Measurements from ENCODE around the gene CNNM1. TPM values are rescaled to one million over a fixed set of nuclear protein-coding genes. Genes with fewer than 3 reads are reported as not detected.

The CNNM1 gene
- total and polyA plus RNA-seq, 2 donors (not counting 3 experiments of a cell fraction or from before 2014, with no cell fraction given), result not detected

- Histone ChIP-seq H3K4me1 (ENCODE audit: control insufficient read depth, extremely low read depth, insufficient read depth, low read length) (peaks cover 14% of the 10 kb centered on the region), H3K9ac (replicated peaks; ENCODE audit: extremely low read depth, insufficient read depth, low read length) (peak overlapping the region; percentile 67), H3K27me3 (ENCODE audit: control insufficient read depth in 2 of 2, insufficient read depth in 2 of 2, low read length in 2 of 2) (no peaks in the 10 kb centered on the region), H2AFZ (ENCODE audit: low read depth, low read length) (peak overlapping the region; percentile 84), H3K79me2 (ENCODE audit: control insufficient read depth, insufficient read depth, low read length) (peaks cover 16% of the 10 kb centered on the region), H3K4me3 (replicated peaks in 1 of 3; ENCODE audit: insufficient read depth in 1 of 3, low read depth in 1 of 3, low read length in 3 of 3) (peak overlapping the region; percentile 53 to 87 (median 74)), H3K4me2 (ENCODE audit: insufficient read depth, low read length) (peak overlapping the region; percentile 52), H3K27ac (ENCODE audit: insufficient read depth, low read depth, low read length) (peak overlapping the region; percentile 42), H3K9me1 (replicated peaks; ENCODE audit: control insufficient read depth, extremely low read depth, insufficient read depth, low read length) (no peaks in the 10 kb centered on the region), H4K20me1 (replicated peaks; ENCODE audit: control insufficient read depth, extremely low read depth, insufficient read depth, low read length) (no peaks in the 10 kb centered on the region), H3K9me3 (replicated peaks; ENCODE audit: control insufficient read depth, insufficient read depth, low read length) (no peaks in the 10 kb centered on the region), H3K36me3 (ENCODE audit: control insufficient read depth in 2 of 2, extremely low read depth in 1 of 2, insufficient read depth in 2 of 2, low read length in 2 of 2) (no peaks in the 10 kb centered on the region)
- BruUV-seq (replicated peaks), result TSS peak; percentile 43
- no peak for FAIRE-seq
- CTCF ChIA-PET, result interaction anchor here (1.0 to 7.9 kb wide), 5 partner anchors 28 to 184 kb away, joined by 3 to 151 read pairs (median 3); no protein-coding TSS in a partner anchor
- dilution Hi-C loops (cut with MboI; ENCODE audit: extremely low pct_ligation_motif_present, low sequenced_read_pairs) (loop anchor here (25.0 kb wide), 1 partner anchor 181 kb away; the partner anchor contains the start of gene SLC25A28), intact Hi-C loops (cut with micrococcal nuclease) (loop anchor here (2.0 to 5.0 kb wide), 2 partner anchors 96 to 964 kb away; no protein-coding TSS in a partner anchor)
- no peak for TF ChIP-seq MAX (IDR thresholded peaks at IDR 0.05; ENCODE audit: insufficient read depth, insufficient read length)
- TF ChIP-seq GATA2 (IDR thresholded peaks at IDR 0.05; ENCODE audit: insufficient read depth, insufficient read length, low read depth, low read length), result no peak
- peak; percentile 1 for TF ChIP-seq EZH2 (IDR thresholded peaks at IDR 0.05; ENCODE audit: borderline replicate concordance, low read depth, low read length, severe bottlenecking)
- TF ChIP-seq POLR2A (IDR thresholded peaks at IDR 0.05; ENCODE audit: low read depth, low read length), result no peak
- TF ChIP-seq JUN (IDR thresholded peaks at IDR 0.05; ENCODE audit: borderline replicate concordance, insufficient read depth, insufficient read length, low read depth), result no peak
- TF ChIP-seq CTCF (IDR thresholded peaks at IDR 0.05; ENCODE audit: extremely low read depth in 1 of 2, insufficient read depth in 1 of 2, low read depth in 1 of 2, low read length in 2 of 2), result no peak
- no peak for TF ChIP-seq FOS (IDR thresholded peaks at IDR 0.05; ENCODE audit: borderline replicate concordance, insufficient read depth, low read length)
- TF ChIP-seq POLR2AphosphoS5 (IDR thresholded peaks at IDR 0.05; ENCODE audit: insufficient read depth, low read depth, low read length), result no peak
- no peak for DNase-seq (ENCODE audit: low read depth, low spot score)
- POLR2A ChIA-PET, result interaction anchor here (0.6 kb wide), 1 partner anchor 26 kb away, joined by 5 read pairs; no protein-coding TSS in a partner anchor
Observed at GRCh38 chr10:99431190-99431760, 102.1 kb downstream of the CNNM1 start.

All from endothelial cell of umbilical vein (primary cell).